BLaER1 treated with 17β-estradiol and CSF1 and Interleukin-3, amounts not matched to agents 10 nM and 100 nM (cell line): ENCODE measurements around the gene FZD8.
A peak's percentile ranks its signal among the peaks of the same experiment; 100 is the strongest.

Experiments used
- H3K27ac ChIP-seq, 11 experiments: shearing (Covaris generic); formaldehyde crosslinking; 2 replicates each; pipeline ENCODE4 v1.8.1; 2022
- H3K27me3 ChIP-seq, 11 experiments: shearing (Covaris generic); formaldehyde crosslinking; 2 replicates each; pipeline ENCODE4 v1.8.1; 2022
- H3K36me3 ChIP-seq, 11 experiments: shearing (Covaris generic); formaldehyde crosslinking; 2 replicates each; pipeline ENCODE4 v1.8.1; 2022
- H3K4me1 ChIP-seq, 10 experiments: shearing (Covaris generic); formaldehyde crosslinking; 2 replicates each; pipeline ENCODE4 v1.8.1; 2022
- H3K4me2 ChIP-seq, 11 experiments: shearing (Covaris generic); formaldehyde crosslinking; 2 replicates each; pipeline ENCODE4 v1.8.1; 2022
- H3K4me3 ChIP-seq, 10 experiments: shearing (Covaris generic); formaldehyde crosslinking; 2 replicates each; pipeline ENCODE4 v1.8.1; 2022
- H3K9ac ChIP-seq, 11 experiments: shearing (Covaris generic); formaldehyde crosslinking; 2 replicates each; pipeline ENCODE4 v1.8.1; 2022
- H3K9me3 ChIP-seq, 11 experiments: shearing (Covaris generic); formaldehyde crosslinking; replicated peaks in 1 of 11; 2 replicates each; pipeline ENCODE4 v1.8.1; 2022
- H4K20me1 ChIP-seq, 11 experiments: shearing (Covaris generic); formaldehyde crosslinking; 2 replicates each; pipeline ENCODE4 v1.8.1; 2022
- Cebpa-rat ChIP-seq, 11 experiments: shearing (Covaris generic); IDR thresholded peaks; 2 replicates each; pipeline ENCODE4 v1.8.1; 2022

The FZD8 gene

DNA sequence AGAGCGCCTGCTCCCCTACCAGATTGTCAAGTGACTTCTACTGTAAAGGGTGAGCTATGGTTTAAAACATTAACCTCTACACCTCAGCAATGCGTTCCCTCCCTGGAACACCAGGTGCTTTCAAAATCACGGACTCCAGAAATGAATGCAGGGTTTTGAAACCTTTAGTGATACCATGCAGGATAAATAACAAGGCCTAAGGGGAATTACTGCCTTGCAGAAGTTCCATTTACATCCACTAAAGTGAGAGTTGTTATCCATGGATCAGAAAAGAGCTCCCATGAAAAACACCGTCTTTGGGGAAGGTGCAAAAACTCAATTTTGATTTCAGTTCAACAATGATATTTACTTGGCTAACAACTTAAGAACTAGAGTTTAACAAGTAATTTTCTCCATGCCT is 4.0 kb downstream of the FZD8 start:
- peaks cover 0 to 52% (median 29%) of the 10 kb centered on the region in 11 experiments; a peak in 16 of 22 replicates for H4K20me1 ChIP-seq
- H3K27me3 ChIP-seq, result peaks cover 3 to 19% (median 12%) of the 10 kb centered on the region in 11 experiments; a peak in 21 of 22 replicates
- H3K4me3 ChIP-seq, result no peak overlapping the region
- TF ChIP-seq Cebpa-rat (IDR thresholded peaks at IDR 0.05), result no peak
- no peak overlapping the region for H3K27ac ChIP-seq
- H3K36me3 ChIP-seq, result peaks cover 0 to 3% (median 0%) of the 10 kb centered on the region in 11 experiments; a peak in 3 of 22 replicates
- no peaks in the 10 kb centered on the region; a peak in 1 of 22 replicates for H3K9me3 ChIP-seq
- no peak overlapping the region for H3K9ac ChIP-seq
- peak overlapping the region in 2 of 11 experiments; percentile 11 to 34; a peak in 1 of 22 replicates for H3K4me2 ChIP-seq
- peaks cover 5 to 26% (median 13%) of the 10 kb centered on the region in 10 experiments; a peak in 17 of 20 replicates for H3K4me1 ChIP-seq

DNA sequence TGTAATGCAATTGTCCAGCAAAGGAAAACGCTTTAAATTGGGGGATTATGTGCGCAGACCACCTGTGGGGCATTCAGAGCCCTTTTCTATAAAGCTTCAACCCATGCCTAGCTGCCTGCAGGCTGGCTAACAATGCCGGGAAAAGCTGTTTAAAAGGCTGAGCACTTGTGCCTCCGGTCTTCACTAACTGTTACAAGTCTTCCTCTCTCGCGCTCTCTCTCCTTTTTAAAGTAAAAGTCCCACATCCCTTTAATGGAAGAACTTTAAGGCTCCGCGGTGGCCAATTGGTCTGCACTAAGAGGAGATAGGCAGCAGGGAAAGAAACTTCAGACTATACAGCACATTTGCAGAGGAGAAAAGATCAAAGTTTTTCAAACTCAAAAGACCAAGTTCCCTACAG is 4.6 kb downstream of the FZD8 start:
- H4K20me1 ChIP-seq, result peaks cover 0 to 52% (median 29%) of the 10 kb centered on the region in 11 experiments; a peak in 16 of 22 replicates
- H3K4me1 ChIP-seq, result peaks cover 4 to 20% (median 8%) of the 10 kb centered on the region in 10 experiments; a peak in 13 of 20 replicates
- TF ChIP-seq Cebpa-rat (IDR thresholded peaks at IDR 0.05), result no peak
- H3K9ac ChIP-seq, result no peak overlapping the region
- peaks cover 0 to 13% (median 6%) of the 10 kb centered on the region in 11 experiments; a peak in 16 of 22 replicates for H3K27me3 ChIP-seq
- peaks cover 0 to 3% (median 0%) of the 10 kb centered on the region in 11 experiments; a peak in 3 of 22 replicates for H3K36me3 ChIP-seq
- H3K4me2 ChIP-seq, result peak overlapping the region in 9 of 11 experiments; percentile 3 to 47 (median 33); a peak in 13 of 22 replicates
- no peak overlapping the region for H3K4me3 ChIP-seq
- H3K9me3 ChIP-seq, result no peaks in the 10 kb centered on the region; a peak in 1 of 22 replicates
- no peak overlapping the region for H3K27ac ChIP-seq

DNA sequence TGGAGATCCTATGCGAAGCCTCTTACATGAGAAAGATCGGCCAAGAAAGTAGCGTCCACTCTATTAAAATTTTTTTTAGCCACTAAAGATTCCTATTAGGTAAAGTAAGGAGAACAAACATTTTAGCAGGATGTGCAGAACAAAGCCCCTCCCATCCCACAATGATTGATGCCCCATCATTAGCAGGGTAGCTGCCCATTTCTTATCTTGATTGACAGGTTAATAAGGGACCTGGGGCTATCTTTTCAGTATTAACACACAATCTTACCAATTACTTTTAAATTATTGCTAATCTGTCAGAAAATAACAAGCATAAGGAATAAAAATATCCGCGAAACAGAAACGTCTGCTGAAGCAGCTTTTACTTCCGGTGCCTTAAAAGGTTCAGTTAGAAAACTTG is 5.1 kb downstream of the FZD8 start:
- peaks cover 0 to 51% (median 29%) of the 10 kb centered on the region in 11 experiments; a peak in 16 of 22 replicates for H4K20me1 ChIP-seq
- H3K9me3 ChIP-seq, result no peaks in the 10 kb centered on the region; a peak in 1 of 22 replicates

DNA sequence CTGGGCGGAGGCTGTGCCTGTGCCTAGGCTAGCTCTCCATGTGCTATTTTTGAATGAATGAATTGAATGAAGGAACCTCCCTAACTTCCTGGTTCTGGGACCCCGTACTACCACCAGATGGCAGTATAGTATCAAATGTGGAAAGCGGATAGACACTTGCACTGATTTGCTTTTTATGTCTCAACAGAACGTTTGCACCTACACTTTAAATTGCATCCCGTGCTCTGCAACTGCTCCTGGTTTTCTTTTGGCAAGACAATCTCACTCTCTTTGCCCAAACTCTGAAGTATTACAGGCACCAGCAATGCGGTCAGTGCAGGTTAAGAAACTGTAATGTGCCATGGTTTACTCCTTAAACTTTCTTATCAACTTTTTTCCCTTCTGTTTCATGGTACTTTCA is 6.5 kb downstream of the FZD8 start:
- peaks cover 0 to 7% (median 6%) of the 10 kb centered on the region in 11 experiments; a peak in 11 of 22 replicates for H3K27me3 ChIP-seq

More for the DNA sequence above, 5.1 kb downstream of the FZD8 start:
- H3K4me3 ChIP-seq, result no peak overlapping the region
- no peak overlapping the region for H3K27ac ChIP-seq
- peak overlapping the region in 7 of 11 experiments; percentile 3 to 47 (median 17); a peak in 7 of 22 replicates for H3K4me2 ChIP-seq
- no peak overlapping the region for H3K9ac ChIP-seq
- peaks cover 4 to 20% (median 8%) of the 10 kb centered on the region in 10 experiments; a peak in 13 of 20 replicates for H3K4me1 ChIP-seq
- H3K36me3 ChIP-seq, result peaks cover 0 to 3% (median 0%) of the 10 kb centered on the region in 11 experiments; a peak in 3 of 22 replicates
- peaks cover 0 to 13% (median 6%) of the 10 kb centered on the region in 11 experiments; a peak in 11 of 22 replicates for H3K27me3 ChIP-seq
- no peak for TF ChIP-seq Cebpa-rat (IDR thresholded peaks at IDR 0.05)

DNA sequence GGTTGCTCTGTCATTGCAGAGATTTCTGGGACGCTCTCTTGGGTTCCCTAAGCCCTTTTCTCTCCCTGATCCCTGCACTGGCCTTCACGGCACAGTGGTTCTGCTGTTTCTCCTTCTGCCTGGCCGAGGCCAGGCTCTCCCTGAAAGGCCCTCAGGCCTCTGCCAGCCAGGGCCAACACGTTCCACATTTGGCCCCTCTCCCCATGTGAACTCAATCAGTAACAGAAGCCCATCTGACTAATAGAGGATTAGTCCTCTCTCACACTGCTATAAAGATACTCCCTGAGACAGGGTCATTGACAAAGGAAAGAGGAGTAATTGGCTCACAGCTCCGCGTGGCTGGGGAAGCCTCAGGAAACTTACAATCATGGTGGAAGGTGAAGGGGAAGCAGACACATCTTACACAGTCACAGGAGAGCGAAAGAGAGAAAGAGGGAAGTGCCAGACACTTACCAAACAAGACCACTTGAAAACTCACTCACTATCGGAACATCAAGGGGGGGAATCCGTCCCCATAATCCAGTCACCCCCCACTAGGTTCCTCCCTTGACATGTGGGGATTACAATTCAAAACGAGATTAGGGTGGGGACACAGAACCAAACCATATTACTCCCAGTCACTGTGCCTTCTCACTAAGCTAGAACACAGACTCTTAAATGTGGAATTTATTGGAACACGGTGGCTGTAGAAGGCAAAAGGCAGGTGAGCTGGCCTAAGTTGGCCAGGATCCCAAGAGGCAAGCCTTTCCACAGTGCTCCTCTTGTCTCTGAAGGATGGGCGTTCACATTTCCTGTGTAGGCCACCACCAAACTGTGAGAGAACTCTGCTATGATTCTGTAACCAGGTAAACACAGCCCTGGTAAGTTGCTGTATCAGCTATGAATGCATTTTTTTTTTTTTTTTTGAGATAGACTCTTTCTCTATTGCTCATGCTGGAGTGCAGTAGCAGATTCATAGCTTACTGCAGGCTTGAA is 8.8 kb downstream of the FZD8 start:
- no peak overlapping the region for H3K9ac ChIP-seq
- H4K20me1 ChIP-seq, result peaks cover 0 to 26% (median 10%) of the 10 kb centered on the region in 11 experiments; a peak in 11 of 22 replicates
- no peak overlapping the region for H3K4me3 ChIP-seq
- TF ChIP-seq Cebpa-rat (IDR thresholded peaks at IDR 0.05), result no peak
- peaks cover 0 to 10% (median 2%) of the 10 kb centered on the region in 10 experiments; a peak in 5 of 20 replicates for H3K4me1 ChIP-seq
- 0 out of 22 replicates have a peak, but pooled peaks cover 0 to 5% (median 0%) of the 10 kb centered on the region in 11 experiments for H3K27me3 ChIP-seq
- no peak overlapping the region for H3K4me2 ChIP-seq
- H3K9me3 ChIP-seq, result no peaks in the 10 kb centered on the region
- H3K27ac ChIP-seq, result no peak overlapping the region
- H3K36me3 ChIP-seq, result no peaks in the 10 kb centered on the region; a peak in 1 of 22 replicates

More for the DNA sequence above, 6.5 kb downstream of the FZD8 start:
- Histone ChIP-seq H3K9ac (no peak overlapping the region), H3K36me3 (peaks cover 0 to 3% (median 0%) of the 10 kb centered on the region in 11 experiments; a peak in 3 of 22 replicates), H3K4me1 (peaks cover 4 to 16% (median 6%) of the 10 kb centered on the region in 10 experiments; a peak in 13 of 20 replicates), H3K4me2 (no peak overlapping the region), H4K20me1 (peaks cover 0 to 41% (median 21%) of the 10 kb centered on the region in 11 experiments; a peak in 15 of 22 replicates), H3K27ac (no peak overlapping the region), H3K4me3 (no peak overlapping the region), H3K9me3 (no peaks in the 10 kb centered on the region; a peak in 1 of 22 replicates)
- no peak for TF ChIP-seq Cebpa-rat (IDR thresholded peaks at IDR 0.05)

DNA sequence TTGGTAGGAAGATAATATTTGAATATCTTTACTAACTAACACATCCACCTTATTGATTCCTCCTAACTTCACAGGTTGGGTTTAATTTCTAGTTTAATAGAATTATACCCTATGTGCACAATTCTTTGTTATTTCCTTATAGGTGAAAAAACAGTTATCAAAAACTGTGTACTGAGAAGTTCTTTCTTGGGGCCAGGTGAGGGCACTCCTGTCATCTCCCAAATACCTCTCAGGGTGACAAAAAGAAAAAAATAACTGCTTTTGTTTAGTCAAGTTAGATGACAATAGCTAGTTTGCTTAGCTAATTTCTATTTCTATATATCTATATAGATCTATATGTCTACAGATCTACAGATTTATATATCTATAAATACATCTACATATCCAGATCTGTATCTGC is 10.1 kb downstream of the FZD8 start:
- Histone ChIP-seq H3K9me3 (no peaks in the 10 kb centered on the region), H3K27me3 (no peaks in the 10 kb centered on the region), H3K4me2 (no peak overlapping the region), H3K4me1 (peaks cover 0 to 3% (median 0%) of the 10 kb centered on the region in 10 experiments; a peak in 2 of 20 replicates), H3K27ac (no peak overlapping the region), H3K9ac (no peak overlapping the region), H4K20me1 (peaks cover 0 to 13% (median 0%) of the 10 kb centered on the region in 11 experiments; a peak in 3 of 22 replicates), H3K4me3 (no peak overlapping the region), H3K36me3 (no peaks in the 10 kb centered on the region)
- TF ChIP-seq Cebpa-rat (IDR thresholded peaks at IDR 0.05), result no peak

DNA sequence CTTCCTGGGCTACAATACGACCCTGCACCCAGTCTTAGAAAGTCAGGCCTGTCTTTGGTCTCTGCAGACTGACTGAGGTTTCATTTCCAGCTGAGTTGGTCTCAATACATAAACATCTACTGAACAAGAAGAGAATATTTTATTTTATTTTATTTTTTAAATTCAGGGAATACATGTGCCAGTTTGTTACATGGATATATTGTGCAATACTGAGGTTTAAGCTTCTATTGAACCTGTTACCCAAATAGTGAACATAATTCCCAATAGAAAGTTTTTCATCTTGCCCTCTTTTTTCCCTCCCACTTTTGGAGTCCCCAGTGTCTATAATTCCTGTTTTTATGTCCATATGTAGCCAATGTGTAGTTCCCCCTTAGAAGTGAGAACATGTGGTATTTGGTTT is 10.7 kb downstream of the FZD8 start:
- no peaks in the 10 kb centered on the region for H3K36me3 ChIP-seq
- no peaks in the 10 kb centered on the region for H3K4me1 ChIP-seq
- H3K4me2 ChIP-seq, result no peak overlapping the region
- no peak overlapping the region for H3K9ac ChIP-seq
- peaks cover 0 to 7% (median 0%) of the 10 kb centered on the region in 11 experiments; a peak in 2 of 22 replicates for H4K20me1 ChIP-seq
- TF ChIP-seq Cebpa-rat (IDR thresholded peaks at IDR 0.05), result 0 out of 22 replicates have a peak, but pooled peaks of 2 of the 11 experiments have one; percentile 38 to 40
- H3K27me3 ChIP-seq, result no peaks in the 10 kb centered on the region
- H3K27ac ChIP-seq, result no peak overlapping the region
- no peaks in the 10 kb centered on the region for H3K9me3 ChIP-seq
- no peak overlapping the region for H3K4me3 ChIP-seq

DNA sequence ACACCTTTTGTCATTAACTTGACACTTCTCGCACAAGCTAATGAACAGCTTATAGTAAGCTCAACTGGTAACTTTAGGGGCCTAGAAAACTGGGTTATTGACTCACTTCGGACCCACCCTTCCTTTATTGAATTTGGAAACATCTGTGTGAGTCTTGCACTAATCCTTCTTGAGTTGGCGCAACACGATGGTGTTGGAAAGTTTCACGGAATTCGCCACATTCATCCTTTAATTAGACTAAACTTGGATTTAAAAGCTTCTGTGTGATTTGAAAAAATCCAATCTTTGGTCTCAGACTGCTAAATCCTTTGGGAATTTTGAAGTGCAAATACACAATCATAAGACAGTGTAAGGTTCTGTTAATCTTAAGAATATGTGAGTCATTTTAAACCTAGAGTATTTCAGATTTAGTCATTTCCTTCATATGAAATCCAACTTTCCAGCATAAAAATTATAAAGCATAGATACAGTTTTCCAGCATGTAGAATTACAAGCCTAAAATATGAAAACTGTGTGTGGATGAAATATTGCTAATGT is 15.1 kb downstream of the FZD8 start:
- no peaks in the 10 kb centered on the region for H3K9me3 ChIP-seq

More for the DNA sequence above, 15.1 kb downstream of the FZD8 start:
- Histone ChIP-seq H3K4me3 (no peak overlapping the region), H3K4me1 (no peaks in the 10 kb centered on the region), H3K36me3 (no peaks in the 10 kb centered on the region), H3K4me2 (no peak overlapping the region), H3K27ac (no peak overlapping the region), H4K20me1 (no peaks in the 10 kb centered on the region), H3K27me3 (no peaks in the 10 kb centered on the region), H3K9ac (no peak overlapping the region)
- no peak for TF ChIP-seq Cebpa-rat (IDR thresholded peaks at IDR 0.05)
